H9 (cell line): ENCODE results near the gene TPSAB1. TPM values are rescaled to one million over a fixed set of nuclear protein-coding genes. Genes with fewer than 3 reads are reported as not detected.

ENCODE experiments used
- DNase-seq: peaks from one replicate; pipeline ENCODE4 v3.0.0-alpha.2; 2017
- H2AFZ ChIP-seq: one replicate; pipeline ENCODE4 v1.6.1; 2013; ENCODE audit warnings: mild to moderate bottlenecking, low read length, control low read depth, moderate library complexity
- H2AK5ac ChIP-seq: 2 replicates; pipeline ENCODE4 v1.6.1; 2013; ENCODE audit warnings: low read length, control low read depth, mixed read lengths; ENCODE audit not compliant: insufficient read length
- H2BK120ac ChIP-seq: one replicate; pipeline ENCODE4 v1.6.1; 2013; ENCODE audit warnings: low read depth, mild to moderate bottlenecking, low read length, control low read depth, inconsistent platforms; ENCODE audit not compliant: poor library complexity, severe bottlenecking
- H2BK12ac ChIP-seq: 2 replicates; pipeline ENCODE4 v1.6.1; 2013; ENCODE audit warnings: low read length, control low read depth, mixed read lengths, low read depth; ENCODE audit not compliant: insufficient read length
- H2BK15ac ChIP-seq: 2 replicates; pipeline ENCODE4 v1.6.1; 2013; ENCODE audit warnings: low read depth, low read length, control low read depth
- H2BK20ac ChIP-seq: one replicate; pipeline ENCODE4 v1.6.1; 2013; ENCODE audit warnings: low read depth, mild to moderate bottlenecking, low read length, control low read depth, inconsistent platforms; ENCODE audit not compliant: poor library complexity, severe bottlenecking
- H2BK5ac ChIP-seq: 2 replicates; pipeline ENCODE4 v1.6.1; 2013; ENCODE audit warnings: low read length, control low read depth, mixed read lengths; ENCODE audit not compliant: insufficient read length
- H3K14ac ChIP-seq: 2 replicates; pipeline ENCODE4 v1.6.1; 2013; ENCODE audit warnings: low read length, control low read depth; ENCODE audit not compliant: insufficient read depth
- H3K18ac ChIP-seq: 2 replicates; pipeline ENCODE4 v1.6.1; 2013; ENCODE audit warnings: low read depth, mild to moderate bottlenecking, mixed read lengths, low read length, control low read depth; ENCODE audit not compliant: insufficient read length
- H3K23ac ChIP-seq: 2 replicates; pipeline ENCODE4 v1.6.1; 2013; ENCODE audit warnings: low read length, control low read depth, mixed read lengths, low read depth; ENCODE audit not compliant: insufficient read length
- H3K23me2 ChIP-seq: 2 replicates; pipeline ENCODE4 v1.6.1; 2013; ENCODE audit warnings: low read depth, mild to moderate bottlenecking, mixed read lengths, low read length, control low read depth; ENCODE audit not compliant: insufficient read length, poor library complexity, severe bottlenecking
- H3K27ac ChIP-seq: 2 replicates; pipeline ENCODE4 v1.5.1; 2013; ENCODE audit warnings: low read length, control low read depth, mixed read lengths, low read depth; ENCODE audit not compliant: insufficient read length
- H3K27me3 ChIP-seq: 2 replicates; pipeline ENCODE4 v1.6.1; 2013; ENCODE audit warnings: low read length, control low read depth, inconsistent platforms; ENCODE audit not compliant: insufficient read depth
- H3K4ac ChIP-seq: 2 replicates; pipeline ENCODE4 v1.6.1; 2013; ENCODE audit warnings: low read depth, mild to moderate bottlenecking, control low read depth, inconsistent platforms, low read length, moderate library complexity
- H3K4me1 ChIP-seq: 2 replicates; pipeline ENCODE4 v1.6.1; 2013; ENCODE audit warnings: low read length, control low read depth, inconsistent platforms; ENCODE audit not compliant: insufficient read depth
- H3K4me2 ChIP-seq: 2 replicates; pipeline ENCODE4 v1.6.1; 2013; ENCODE audit warnings: low read length, control low read depth, mixed read lengths; ENCODE audit not compliant: insufficient read length, insufficient read depth
- H3K56ac ChIP-seq: 2 replicates; pipeline ENCODE4 v1.6.1; 2013; ENCODE audit warnings: low read depth, mild to moderate bottlenecking, mixed read lengths, low read length, control low read depth; ENCODE audit not compliant: insufficient read length
- H3K79me1 ChIP-seq: 2 replicates; pipeline ENCODE4 v1.6.1; 2013; ENCODE audit warnings: low read depth, mild to moderate bottlenecking, moderate library complexity, low read length, control low read depth, inconsistent platforms; ENCODE audit not compliant: insufficient read depth, poor library complexity, severe bottlenecking
- H3K79me2 ChIP-seq: 2 replicates; pipeline ENCODE4 v1.6.1; 2013; ENCODE audit warnings: low read length, control low read depth, inconsistent platforms; ENCODE audit not compliant: insufficient read depth
- H3K9ac ChIP-seq: 2 replicates; pipeline ENCODE4 v1.6.1; 2013; ENCODE audit warnings: low read length, control low read depth, mixed read lengths; ENCODE audit not compliant: insufficient read length; ENCODE audit errors: extremely low read depth
- H3K9me3 ChIP-seq: one replicate; pipeline ENCODE4 v1.6.1; 2013; ENCODE audit warnings: low read depth, low read length, inconsistent platforms; ENCODE audit not compliant: control insufficient read depth
- H3T11ph ChIP-seq: one replicate; pipeline ENCODE4 v1.6.1; 2013; ENCODE audit warnings: mild to moderate bottlenecking, low read length, control low read depth, inconsistent platforms
- H4K20me1 ChIP-seq: one replicate; pipeline ENCODE4 v1.6.1; 2013; ENCODE audit not compliant: control insufficient read depth, insufficient read length, insufficient read depth
- H4K5ac ChIP-seq: 2 replicates; pipeline ENCODE4 v1.6.1; 2013; ENCODE audit warnings: low read depth, mild to moderate bottlenecking, mixed read lengths, low read length, control low read depth; ENCODE audit not compliant: insufficient read length
- H4K8ac ChIP-seq: replicated peaks from 2 replicates; pipeline ENCODE4 v1.6.1; 2013; ENCODE audit warnings: low read length, control low read depth, mixed read lengths, low read depth; ENCODE audit not compliant: insufficient read length
- H4K91ac ChIP-seq: 2 replicates; pipeline ENCODE4 v1.6.1; 2013; ENCODE audit warnings: low read depth, mild to moderate bottlenecking, moderate library complexity, mixed read lengths, low read length, control low read depth; ENCODE audit not compliant: insufficient read length
- H3K27ac Mint-ChIP-seq, 3 experiments: 2 replicates in 2 of 3; 3 replicates in 1 of 3; pipeline ENCODE4 v1.8.0; 2020 to 2021; ENCODE audit warnings: mixed read lengths in 3 of 3, mild to moderate bottlenecking in 1 of 3, moderate library complexity in 1 of 3
- H3K27me3 Mint-ChIP-seq: 2 replicates; pipeline ENCODE4 v1.8.0; 2021; ENCODE audit warnings: low read depth, mild to moderate bottlenecking, moderate library complexity, mixed read lengths
- H3K36me3 Mint-ChIP-seq, 3 experiments: 2 replicates in 2 of 3; 3 replicates in 1 of 3; pipeline ENCODE4 v1.8.0; 2020 to 2021; ENCODE audit warnings: low read depth in 3 of 3, mixed read lengths in 3 of 3; ENCODE audit not compliant: insufficient read depth in 1 of 3
- H3K4me1 Mint-ChIP-seq, 2 experiments: 2 replicates each; pipeline ENCODE4 v1.8.0; 2020; ENCODE audit warnings: mixed read lengths in 2 of 2
- H3K4me3 Mint-ChIP-seq, 2 experiments: 2 replicates in 1 of 2; 3 replicates in 1 of 2; pipeline ENCODE4 v1.8.0; 2020 to 2021; ENCODE audit warnings: mild to moderate bottlenecking in 2 of 2, mixed read lengths in 2 of 2, moderate library complexity in 1 of 2
- H3K9me3 Mint-ChIP-seq, 2 experiments: 2 replicates in 1 of 2; 3 replicates in 1 of 2; pipeline ENCODE4 v1.8.0; 2020; ENCODE audit warnings: mild to moderate bottlenecking in 2 of 2, mixed read lengths in 2 of 2, moderate library complexity in 1 of 2
- WGBS: extraction: QIAGEN DNeasy Blood & Tissue Kit; methylation state at CpG from one replicate; pipeline ENCODE4 v1.1.7; 2013; ENCODE audit warnings: missing lambda C conversion rate, low lambda C conversion rate, mixed read lengths; ENCODE audit not compliant: insufficient read length; ENCODE audit errors: extremely low coverage; 5-methylcytosine and 5-hydroxymethylcytosine counted together
- total RNA-seq: library from RNA; stranded (reverse); gene quantifications from 2 replicates; pipeline ENCODE4 v1.2.1, GENCODE V29; 2021
- TF ChIP-seq, protein P1 (sequence below): fragments of 200-600 bp; sonication (generic); conservative IDR thresholded peaks from 3 replicates; pipeline ENCODE4 v1.8.0; 2021; ENCODE audit warnings: antibody characterized with exemption, mild to moderate bottlenecking

The TPSAB1 gene
- total RNA-seq, 1 experiment from 2014 or later: not detected

DNA sequence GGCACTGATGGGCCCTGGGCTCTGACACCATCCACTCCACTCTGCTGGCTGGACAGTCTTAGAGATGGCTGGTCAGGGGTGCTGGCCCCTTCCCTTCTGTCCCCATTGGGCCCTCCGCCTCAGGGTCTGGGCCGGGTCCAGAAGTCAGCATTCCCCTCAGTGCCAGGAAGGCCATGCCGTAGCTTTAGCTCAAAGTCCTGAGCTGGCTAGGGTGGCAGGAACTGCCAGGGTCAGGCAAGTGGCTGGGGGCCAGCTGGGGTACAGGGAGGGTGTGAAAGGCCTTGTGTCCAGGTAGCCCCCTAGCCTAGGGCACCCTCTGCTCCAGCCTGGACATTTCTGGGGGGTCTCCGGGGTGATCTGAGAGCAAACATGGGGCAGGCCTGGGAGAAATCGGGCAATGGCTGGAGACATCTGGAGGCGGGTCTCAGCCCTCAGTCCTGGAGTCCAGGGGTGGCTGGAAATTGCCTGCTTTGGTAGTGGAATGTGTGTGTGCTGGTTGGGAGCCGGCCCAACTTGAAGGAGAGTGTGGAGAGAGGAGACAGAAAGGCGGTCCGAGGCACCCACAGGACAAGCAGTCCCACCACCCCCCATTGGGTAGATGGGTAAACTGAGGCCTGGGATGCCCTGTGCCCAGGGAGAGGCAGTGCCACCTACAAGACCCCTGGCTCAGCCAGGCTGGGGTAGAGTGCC is 48.0 kb upstream of the TPSAB1 start:
- Mint-ChIP-seq H3K36me3 (no peaks in the 10 kb centered on the region; a peak in 1 of 7 replicates), H3K27me3 (no peaks in the 10 kb centered on the region), H3K27ac (no peak overlapping the region; a peak in 1 of 7 replicates), H3K4me3 (no peak overlapping the region), H3K4me1 (peaks cover 7 to 18% of the 10 kb centered on the region in 2 experiments; a peak in 3 of 4 replicates), H3K9me3 (no peaks in the 10 kb centered on the region)
- H4K8ac ChIP-seq: no peak overlapping the region
- no peaks in the 10 kb centered on the region for H3K23me2 ChIP-seq
- H3T11ph ChIP-seq: no peak overlapping the region
- H3K79me2 ChIP-seq: no peaks in the 10 kb centered on the region
- H3K9me3 ChIP-seq: no peaks in the 10 kb centered on the region
- H3K4ac ChIP-seq: no peak overlapping the region
- no peaks in the 10 kb centered on the region for H3K79me1 ChIP-seq
- TF ChIP-seq, protein P1, sequence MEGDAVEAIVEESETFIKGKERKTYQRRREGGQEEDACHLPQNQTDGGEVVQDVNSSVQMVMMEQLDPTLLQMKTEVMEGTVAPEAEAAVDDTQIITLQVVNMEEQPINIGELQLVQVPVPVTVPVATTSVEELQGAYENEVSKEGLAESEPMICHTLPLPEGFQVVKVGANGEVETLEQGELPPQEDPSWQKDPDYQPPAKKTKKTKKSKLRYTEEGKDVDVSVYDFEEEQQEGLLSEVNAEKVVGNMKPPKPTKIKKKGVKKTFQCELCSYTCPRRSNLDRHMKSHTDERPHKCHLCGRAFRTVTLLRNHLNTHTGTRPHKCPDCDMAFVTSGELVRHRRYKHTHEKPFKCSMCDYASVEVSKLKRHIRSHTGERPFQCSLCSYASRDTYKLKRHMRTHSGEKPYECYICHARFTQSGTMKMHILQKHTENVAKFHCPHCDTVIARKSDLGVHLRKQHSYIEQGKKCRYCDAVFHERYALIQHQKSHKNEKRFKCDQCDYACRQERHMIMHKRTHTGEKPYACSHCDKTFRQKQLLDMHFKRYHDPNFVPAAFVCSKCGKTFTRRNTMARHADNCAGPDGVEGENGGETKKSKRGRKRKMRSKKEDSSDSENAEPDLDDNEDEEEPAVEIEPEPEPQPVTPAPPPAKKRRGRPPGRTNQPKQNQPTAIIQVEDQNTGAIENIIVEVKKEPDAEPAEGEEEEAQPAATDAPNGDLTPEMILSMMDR: no peak
- H2AFZ ChIP-seq: no peak overlapping the region
- no CpG with 5 or more reads among the region's 9 CpGs for WGBS
- H4K20me1 ChIP-seq: peaks cover 2% of the 10 kb centered on the region
- no peak overlapping the region for H4K91ac ChIP-seq
- no peak overlapping the region for H2BK12ac ChIP-seq
- H3K56ac ChIP-seq: no peak overlapping the region
- H2BK15ac ChIP-seq: no peak overlapping the region
- no peak overlapping the region for H4K5ac ChIP-seq
- H2BK5ac ChIP-seq: no peak overlapping the region
- no peak overlapping the region for H2BK20ac ChIP-seq
- no peak overlapping the region for H3K23ac ChIP-seq
- no peak overlapping the region for H3K9ac ChIP-seq
- H2BK120ac ChIP-seq: no peak overlapping the region
- no peaks in the 10 kb centered on the region for H3K27me3 ChIP-seq
- no peak overlapping the region for H3K4me2 ChIP-seq
- H3K18ac ChIP-seq: no peak overlapping the region
- no peaks in the 10 kb centered on the region for H3K4me1 ChIP-seq
- DNase-seq: no peak
- H2AK5ac ChIP-seq: no peak overlapping the region
- H3K27ac ChIP-seq: no peak overlapping the region
- no peak overlapping the region for H3K14ac ChIP-seq
